ENCODE data around the gene BLMH.

Gene BLMH

GRCh38 chr17:30248786-30249185, 43.0 kb downstream of the BLMH start:
- Histone ChIP-seq H3K4me2 (ENCODE audit: low read depth, low read length) (no peak overlapping the region), H3K9ac (ENCODE audit: low read length) (no peak overlapping the region), H3K9me2 (replicated peaks; ENCODE audit: insufficient read depth, low read length) (no peaks in the 10 kb centered on the region), H3K4me3 (ENCODE audit: low read length) (no peak overlapping the region), H3K4me1 (ENCODE audit: low read length) (no peaks in the 10 kb centered on the region), H3K27me3 (replicated peaks; ENCODE audit: insufficient read depth, low read length) (no peaks in the 10 kb centered on the region), H2AFZ (ENCODE audit: low read length) (no peak overlapping the region), H3F3A (ENCODE audit: insufficient read depth, low read length) (no peaks in the 10 kb centered on the region), H3K27ac (ENCODE audit: low read length) (no peak overlapping the region), H3K9me3 (replicated peaks; ENCODE audit: insufficient read depth, low read length) (no peaks in the 10 kb centered on the region), H4K20me1 (ENCODE audit: insufficient read depth, low read length) (no peaks in the 10 kb centered on the region), H3K79me2 (ENCODE audit: low read length) (no peaks in the 10 kb centered on the region), H3K36me3 (replicated peaks; ENCODE audit: insufficient read depth, low read length) (peaks cover 4% of the 10 kb centered on the region)
- no peak for TF ChIP-seq CTCF (IDR thresholded peaks at IDR 0.05; ENCODE audit: low read length)
- no peak for TF ChIP-seq EZH2 (optimal IDR thresholded peaks at IDR 0.05; ENCODE audit: low read depth, low read length)
- no peak for TF ChIP-seq EZH2phosphoT487 (IDR thresholded peaks at IDR 0.05; ENCODE audit: low read length)
- no peak for DNase-seq

- H3K4me1 ChIP-seq (ENCODE audit: low read length): no peaks in the 10 kb centered on the region
- H3K9me2 ChIP-seq (replicated peaks; ENCODE audit: insufficient read depth, low read length): no peaks in the 10 kb centered on the region
- no peak overlapping the region for H3K4me3 ChIP-seq (ENCODE audit: low read length)
- H2AFZ ChIP-seq (ENCODE audit: low read length): no peak overlapping the region
- no peak for TF ChIP-seq EZH2phosphoT487 (IDR thresholded peaks at IDR 0.05; ENCODE audit: low read length)
- TF ChIP-seq CTCF (IDR thresholded peaks at IDR 0.05; ENCODE audit: low read length): no peak
- TF ChIP-seq EZH2 (optimal IDR thresholded peaks at IDR 0.05; ENCODE audit: low read depth, low read length): no peak
- DNase-seq: no peak
- no peaks in the 10 kb centered on the region for H3K27me3 ChIP-seq (replicated peaks; ENCODE audit: insufficient read depth, low read length)
- no peak overlapping the region for H3K9ac ChIP-seq (ENCODE audit: low read length)
- no peaks in the 10 kb centered on the region for H4K20me1 ChIP-seq (ENCODE audit: insufficient read depth, low read length)
- peaks cover 4% of the 10 kb centered on the region for H3K36me3 ChIP-seq (replicated peaks; ENCODE audit: insufficient read depth, low read length)
- no peaks in the 10 kb centered on the region for H3F3A ChIP-seq (ENCODE audit: insufficient read depth, low read length)
- no peak overlapping the region for H3K4me2 ChIP-seq (ENCODE audit: low read depth, low read length)
- H3K27ac ChIP-seq (ENCODE audit: low read length): no peak overlapping the region
- H3K79me2 ChIP-seq (ENCODE audit: low read length): no peaks in the 10 kb centered on the region
- no peaks in the 10 kb centered on the region for H3K9me3 ChIP-seq (replicated peaks; ENCODE audit: insufficient read depth, low read length)
Measured at GRCh38 chr17:30246460-30246859, 45.3 kb downstream of the BLMH start.

GRCh38 chr17:30244853-30245385, 46.8 kb downstream of the BLMH start:
- no peak for DNase-seq
- TF ChIP-seq CTCF (IDR thresholded peaks at IDR 0.05; ENCODE audit: low read length) (no peak), EZH2 (optimal IDR thresholded peaks at IDR 0.05; ENCODE audit: low read depth, low read length) (no peak), EZH2phosphoT487 (IDR thresholded peaks at IDR 0.05; ENCODE audit: low read length) (no peak)
- H3K4me3 ChIP-seq (ENCODE audit: low read length): no peak overlapping the region
- H3K27ac ChIP-seq (ENCODE audit: low read length): no peak overlapping the region
- no peak overlapping the region for H3K9ac ChIP-seq (ENCODE audit: low read length)
- H3F3A ChIP-seq (ENCODE audit: insufficient read depth, low read length): no peaks in the 10 kb centered on the region
- peaks cover 4% of the 10 kb centered on the region for H3K36me3 ChIP-seq (replicated peaks; ENCODE audit: insufficient read depth, low read length)
- H4K20me1 ChIP-seq (ENCODE audit: insufficient read depth, low read length): no peaks in the 10 kb centered on the region
- H3K4me2 ChIP-seq (ENCODE audit: low read depth, low read length): no peak overlapping the region
- H3K9me2 ChIP-seq (replicated peaks; ENCODE audit: insufficient read depth, low read length): no peaks in the 10 kb centered on the region
- H3K27me3 ChIP-seq (replicated peaks; ENCODE audit: insufficient read depth, low read length): no peaks in the 10 kb centered on the region
- H3K4me1 ChIP-seq (ENCODE audit: low read length): no peaks in the 10 kb centered on the region
- no peaks in the 10 kb centered on the region for H3K9me3 ChIP-seq (replicated peaks; ENCODE audit: insufficient read depth, low read length)
- H2AFZ ChIP-seq (ENCODE audit: low read length): no peak overlapping the region
- no peaks in the 10 kb centered on the region for H3K79me2 ChIP-seq (ENCODE audit: low read length)
